CD14-positive monocyte (primary cell): ENCODE results near the gene FUT8. TPM values are rescaled to one million over a fixed set of nuclear protein-coding genes. Genes with fewer than 3 reads are reported as not detected.

ENCODE experiments used
- DNase-seq, 3 donors: peaks; one replicate each; pipeline ENCODE4 v3.0.0-alpha.2; 2011 to 2022
- H2AFZ ChIP-seq: 2 replicates; pipeline ENCODE4 v1.6.0; 2012; ENCODE audit warnings: mild to moderate bottlenecking, low read depth, low read length, inconsistent platforms; ENCODE audit not compliant: insufficient read depth, poor library complexity, severe bottlenecking
- H3K27ac ChIP-seq, 2 donors: 1 replicate in 1 of 2; 2 replicates in 1 of 2; pipeline ENCODE4 v1.5.1; 2012 to 2013; ENCODE audit warnings: low read length in 2 of 2, control low read depth in 1 of 2, inconsistent platforms in 1 of 2, low read depth in 1 of 2, mild to moderate bottlenecking in 1 of 2
- H3K27me3 ChIP-seq, 2 donors: one replicate each; pipeline versions ENCODE4 v1.6.0 to v1.6.1; 2011 to 2013; ENCODE audit warnings: low read length in 2 of 2; ENCODE audit not compliant: control insufficient read depth in 2 of 2, insufficient read depth in 2 of 2
- H3K36me3 ChIP-seq, 2 donors: replicated peaks in 1 of 2; 1 replicate in 1 of 2; 2 replicates in 1 of 2; pipeline versions ENCODE4 v1.5.1 to v1.6.1; 2012 to 2013; ENCODE audit warnings: low read length in 2 of 2, control low read depth in 1 of 2, inconsistent platforms in 1 of 2, mild to moderate bottlenecking in 1 of 2; ENCODE audit not compliant: insufficient read depth in 2 of 2, control insufficient read depth in 1 of 2
- H3K4me1 ChIP-seq, 2 donors: 1 replicate in 1 of 2; 2 replicates in 1 of 2; pipeline versions ENCODE4 v1.5.1 to v1.6.1; 2012 to 2013; ENCODE audit warnings: low read length in 2 of 2, control low read depth in 1 of 2, inconsistent platforms in 1 of 2, mild to moderate bottlenecking in 1 of 2, moderate library complexity in 1 of 2; ENCODE audit not compliant: insufficient read depth in 2 of 2, control insufficient read depth in 1 of 2
- H3K4me2 ChIP-seq: replicated peaks from 2 replicates; pipeline ENCODE3; 2012; ENCODE audit warnings: low read length, moderate library complexity, mild to moderate bottlenecking; ENCODE audit not compliant: poor library complexity, severe bottlenecking; ENCODE audit errors: extremely low read depth
- H3K4me3 ChIP-seq, 3 experiments: fragments of 200-600 bp in 1 of 3; sonication (generic) in 1 of 3; replicated peaks in 1 of 3; 1 replicate in 2 of 3; 2 replicates in 1 of 3; pipeline ENCODE4 v1.5.1; 2011 to 2013; ENCODE audit warnings: low read length in 3 of 3, mild to moderate bottlenecking in 3 of 3, control low read depth in 2 of 3, low read depth in 2 of 3, inconsistent platforms in 1 of 3, moderate library complexity in 1 of 3
- H3K79me2 ChIP-seq: 2 replicates; pipeline ENCODE4 v1.6.0; 2012; ENCODE audit warnings: mild to moderate bottlenecking, control low read depth, inconsistent platforms, low read length, moderate library complexity; ENCODE audit not compliant: insufficient read depth
- H3K9ac ChIP-seq: 2 replicates; pipeline ENCODE4 v1.6.0; 2017; ENCODE audit warnings: low read length, mild to moderate bottlenecking; ENCODE audit not compliant: insufficient read depth, poor library complexity, severe bottlenecking
- H3K9me3 ChIP-seq, 2 donors: replicated peaks in 1 of 2; 1 replicate in 1 of 2; 2 replicates in 1 of 2; pipeline versions ENCODE4 v1.5.1 to v1.6.1; 2012 to 2013; ENCODE audit warnings: low read length in 2 of 2, control low read depth in 1 of 2; ENCODE audit not compliant: control insufficient read depth in 1 of 2, insufficient read depth in 1 of 2
- H4K20me1 ChIP-seq: 2 replicates; pipeline ENCODE4 v1.6.0; 2012; ENCODE audit warnings: mild to moderate bottlenecking, low read length, control low read depth, moderate library complexity; ENCODE audit not compliant: insufficient read depth
- H3K27ac Mint-ChIP-seq, 7 donors: one replicate each; pipeline ENCODE4 v1.8.0; 2020; ENCODE audit warnings: mild to moderate bottlenecking in 7 of 7, mixed read lengths in 7 of 7, moderate library complexity in 6 of 7, inconsistent platforms in 2 of 7
- H3K27me3 Mint-ChIP-seq, 3 donors: one replicate each; pipeline ENCODE4 v1.8.0; 2021 to 2022; ENCODE audit warnings: low read depth in 3 of 3, mild to moderate bottlenecking in 3 of 3, mixed read lengths in 3 of 3, moderate library complexity in 3 of 3, inconsistent platforms in 1 of 3
- H3K36me3 Mint-ChIP-seq, 2 donors: one replicate each; pipeline ENCODE4 v1.8.0; 2020; ENCODE audit warnings: mixed read lengths in 2 of 2, inconsistent platforms in 1 of 2, mild to moderate bottlenecking in 1 of 2
- H3K4me1 Mint-ChIP-seq: one replicate; pipeline ENCODE4 v1.8.0; 2020; ENCODE audit warnings: mild to moderate bottlenecking, mixed read lengths
- H3K4me3 Mint-ChIP-seq, 2 donors: one replicate each; pipeline ENCODE4 v1.8.0; 2020; ENCODE audit warnings: mild to moderate bottlenecking in 2 of 2, mixed read lengths in 2 of 2, moderate library complexity in 1 of 2
- H3K9me3 Mint-ChIP-seq, 7 donors: one replicate each; pipeline ENCODE4 v1.8.0; 2020 to 2022; ENCODE audit warnings: mixed read lengths in 7 of 7, mild to moderate bottlenecking in 6 of 7, moderate library complexity in 6 of 7, inconsistent platforms in 2 of 7
- CTCF ChIP-seq: fragments of 200-600 bp; IDR thresholded peaks from one replicate; pipeline ENCODE4 v1.8.0; 2022; ENCODE audit warnings: antibody characterized with exemption, mild to moderate bottlenecking
- WGBS: methylation state at CpG from one replicate; pipeline ENCODE4 v1.1.5; 2013; ENCODE audit warnings: missing lambda C conversion rate; ENCODE audit not compliant: insufficient coverage; 5-methylcytosine and 5-hydroxymethylcytosine counted together
- intact Hi-C, 2 donors: fragments of 100-400 bp; cut with micrococcal nuclease; formaldehyde crosslinking; loops; one replicate each; pipeline versions ENCODE4 v1.15.0 to v1.15.1; 2023
- polyA plus RNA-seq, 3 donors: library from polyadenylated mRNA; depleted of rRNA in 1 of 3; unstranded in 2 of 3; stranded (reverse) in 1 of 3; fragments of 300-500 nt in 2 of 3; fragments of >200 nt in 1 of 3; fragmentation: Illumina TruSeq in 2 of 3; gene quantifications; 1 replicate in 2 of 3; 2 replicates in 1 of 3; pipeline ENCODE4 v1.2.3, GENCODE V29; 2012 to 2021

Gene FUT8
- polyA plus RNA-seq, 3 donors: 1.6 to 5.1 (median 5.0) TPM

- no CpG with 5 or more reads among the region's 1 CpG for WGBS
- Histone ChIP-seq H3K9me3 (peaks cover 2 to 3% of the 10 kb centered on the region in 2 donors), H3K79me2 (no peaks in the 10 kb centered on the region), H3K27me3 (no peaks in the 10 kb centered on the region), H4K20me1 (no peaks in the 10 kb centered on the region), H3K4me1 (no peaks in the 10 kb centered on the region), H2AFZ (no peak overlapping the region), H3K9ac (no peak overlapping the region), H3K36me3 (no peaks in the 10 kb centered on the region), H3K4me2 (no peak overlapping the region), H3K4me3 (no peak overlapping the region), H3K27ac (no peak overlapping the region)
- intact Hi-C loops: no loop called here
- Mint-ChIP-seq H3K4me1 (no peaks in the 10 kb centered on the region), H3K4me3 (no peak overlapping the region), H3K27me3 (no peaks in the 10 kb centered on the region), H3K27ac (no peak overlapping the region), H3K36me3 (peaks cover 0 to 4% of the 10 kb centered on the region in 2 donors), H3K9me3 (peaks cover 3 to 13% (median 10%) of the 10 kb centered on the region in 7 donors)
- no peak for TF ChIP-seq CTCF
- no peak for DNase-seq
These were observed 27.7 kb downstream of the FUT8 start for GRCh38 chr14:65440230-65440629.

GRCh38 chr14:65444230-65444629 is 31.7 kb downstream of the FUT8 start:
- Histone ChIP-seq H3K4me1 (no peaks in the 10 kb centered on the region), H4K20me1 (no peaks in the 10 kb centered on the region), H3K36me3 (no peaks in the 10 kb centered on the region), H3K4me2 (no peak overlapping the region), H3K9me3 (no peaks in the 10 kb centered on the region), H3K9ac (no peak overlapping the region), H3K79me2 (no peaks in the 10 kb centered on the region), H2AFZ (no peak overlapping the region), H3K27me3 (no peaks in the 10 kb centered on the region), H3K27ac (no peak overlapping the region), H3K4me3 (no peak overlapping the region)
- Mint-ChIP-seq H3K36me3 (no peaks in the 10 kb centered on the region), H3K27ac (no peak overlapping the region), H3K9me3 (peaks cover 0 to 9% (median 3%) of the 10 kb centered on the region in 7 donors), H3K4me1 (peaks cover 2% of the 10 kb centered on the region), H3K27me3 (peaks cover 0 to 2% (median 2%) of the 10 kb centered on the region in 3 donors), H3K4me3 (no peak overlapping the region)
- TF ChIP-seq CTCF: no peak
- WGBS: no CpG with 5 or more reads among the region's 1 CpG
- intact Hi-C loops: no loop called here
- DNase-seq: no peak
